Effector memory CD8-positive, alpha-beta T cell (primary cell): Measurements from ENCODE around the gene MRPL43.

ENCODE experiments used
- ATAC-seq: fragments of 150-1000 bp; cut with Tn5 transposase; replicated peaks from 2 replicates; pipeline ENCODE4 v1.10.0; 2021; ENCODE audit warnings: mild to moderate bottlenecking, moderate library complexity
- DNase-seq, 3 experiments: peaks; one replicate each; pipeline ENCODE4 v3.0.0; 2021
- H3K27ac Mint-ChIP-seq, 2 donors: one replicate each; pipeline ENCODE4 v1.8.0; 2022; ENCODE audit warnings: mild to moderate bottlenecking in 2 of 2, mixed read lengths in 2 of 2, moderate library complexity in 2 of 2
- H3K27me3 Mint-ChIP-seq, 2 donors: one replicate each; pipeline ENCODE4 v1.8.0; 2022; ENCODE audit warnings: mixed read lengths in 2 of 2
- H3K36me3 Mint-ChIP-seq: one replicate; pipeline ENCODE4 v1.8.0; 2022; ENCODE audit warnings: mild to moderate bottlenecking, moderate library complexity, mixed read lengths; ENCODE audit not compliant: insufficient read depth
- H3K4me1 Mint-ChIP-seq, 2 donors: one replicate each; pipeline ENCODE4 v1.8.0; 2022; ENCODE audit warnings: low read depth in 2 of 2, mixed read lengths in 2 of 2
- H3K4me3 Mint-ChIP-seq, 2 donors: one replicate each; pipeline ENCODE4 v1.8.0; 2022; ENCODE audit warnings: mild to moderate bottlenecking in 2 of 2, mixed read lengths in 2 of 2, moderate library complexity in 2 of 2
- H3K9me3 Mint-ChIP-seq, 2 donors: one replicate each; pipeline ENCODE4 v1.8.0; 2022; ENCODE audit warnings: mixed read lengths in 2 of 2

The MRPL43 gene

DNA sequence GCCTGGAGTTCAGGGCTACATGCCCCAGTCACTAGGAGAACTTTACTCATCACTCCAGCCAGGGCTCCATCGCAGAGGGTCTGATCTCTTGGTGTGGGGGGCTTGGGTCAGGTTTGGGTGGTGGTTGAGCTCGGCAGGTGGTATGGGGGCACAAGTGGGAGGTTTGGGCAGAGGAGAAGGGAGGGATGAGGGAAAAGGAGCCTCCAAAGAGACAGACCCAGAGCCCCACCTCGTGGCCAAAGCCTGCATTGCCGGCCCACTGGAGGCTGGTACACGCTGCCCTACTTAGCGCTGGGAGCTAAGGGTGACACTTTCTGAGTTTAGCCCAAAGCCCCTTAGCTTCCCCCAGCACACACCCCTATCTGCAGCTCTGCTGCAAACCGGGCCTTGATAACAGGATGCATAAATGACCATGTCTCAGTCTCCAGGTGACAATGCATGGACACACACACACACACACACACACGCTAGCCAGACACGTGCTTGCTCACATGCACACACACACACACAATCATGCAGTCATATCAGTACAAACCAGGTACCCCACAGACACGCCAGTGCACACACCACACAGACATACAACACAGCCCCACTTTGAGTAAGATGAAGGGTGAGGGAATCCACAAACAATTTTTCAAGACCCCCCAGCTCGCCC, 27.1 kb upstream of the MRPL43 start:
- peak; percentile 73 to 79 (median 77) for DNase-seq

DNA sequence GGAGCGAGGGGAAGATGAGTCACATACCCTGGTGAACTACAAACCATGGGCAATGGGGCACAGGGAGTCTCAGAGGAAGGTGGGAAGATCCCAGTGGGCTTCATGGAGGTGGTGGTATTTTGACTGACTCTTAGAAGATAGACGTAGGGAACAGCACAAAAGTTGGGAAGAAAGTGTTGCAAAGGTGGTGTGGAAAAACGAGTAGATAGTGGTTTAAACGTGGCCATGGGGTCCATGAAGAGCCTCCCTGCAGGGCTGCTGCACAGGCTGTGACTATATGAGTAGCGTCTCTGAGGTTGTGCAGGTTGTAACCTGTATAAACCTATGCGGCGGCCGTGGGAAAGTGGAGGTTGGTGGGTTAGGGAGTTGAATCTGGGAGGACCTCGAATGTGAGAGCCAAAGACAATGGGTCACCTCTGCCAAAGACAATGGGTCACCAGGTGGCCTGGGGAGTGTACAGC, 26.1 kb upstream of the MRPL43 start:
- peaks cover 18 to 19% of the 10 kb centered on the region in 2 donors for H3K4me1 Mint-ChIP-seq
- no peaks in the 10 kb centered on the region for H3K9me3 Mint-ChIP-seq
- no peak overlapping the region for H3K4me3 Mint-ChIP-seq
- peak overlapping the region in 1 of 2 donors; percentile 11 for H3K27ac Mint-ChIP-seq
- H3K36me3 Mint-ChIP-seq = peaks cover 6% of the 10 kb centered on the region
- DNase-seq (no peak), ATAC-seq (no peak)
- H3K27me3 Mint-ChIP-seq = peaks cover 35 to 47% of the 10 kb centered on the region in 2 donors

More for the DNA sequence above, 27.1 kb upstream of the MRPL43 start:
- peaks cover 21 to 22% of the 10 kb centered on the region in 2 donors for H3K4me1 Mint-ChIP-seq
- ATAC-seq = peak; percentile 52
- no peaks in the 10 kb centered on the region for H3K9me3 Mint-ChIP-seq
- no peak overlapping the region for H3K4me3 Mint-ChIP-seq
- H3K27ac Mint-ChIP-seq = peak overlapping the region in 1 of 2 donors; percentile 10
- peaks cover 6% of the 10 kb centered on the region for H3K36me3 Mint-ChIP-seq
- H3K27me3 Mint-ChIP-seq = peaks cover 41 to 57% of the 10 kb centered on the region in 2 donors

DNA sequence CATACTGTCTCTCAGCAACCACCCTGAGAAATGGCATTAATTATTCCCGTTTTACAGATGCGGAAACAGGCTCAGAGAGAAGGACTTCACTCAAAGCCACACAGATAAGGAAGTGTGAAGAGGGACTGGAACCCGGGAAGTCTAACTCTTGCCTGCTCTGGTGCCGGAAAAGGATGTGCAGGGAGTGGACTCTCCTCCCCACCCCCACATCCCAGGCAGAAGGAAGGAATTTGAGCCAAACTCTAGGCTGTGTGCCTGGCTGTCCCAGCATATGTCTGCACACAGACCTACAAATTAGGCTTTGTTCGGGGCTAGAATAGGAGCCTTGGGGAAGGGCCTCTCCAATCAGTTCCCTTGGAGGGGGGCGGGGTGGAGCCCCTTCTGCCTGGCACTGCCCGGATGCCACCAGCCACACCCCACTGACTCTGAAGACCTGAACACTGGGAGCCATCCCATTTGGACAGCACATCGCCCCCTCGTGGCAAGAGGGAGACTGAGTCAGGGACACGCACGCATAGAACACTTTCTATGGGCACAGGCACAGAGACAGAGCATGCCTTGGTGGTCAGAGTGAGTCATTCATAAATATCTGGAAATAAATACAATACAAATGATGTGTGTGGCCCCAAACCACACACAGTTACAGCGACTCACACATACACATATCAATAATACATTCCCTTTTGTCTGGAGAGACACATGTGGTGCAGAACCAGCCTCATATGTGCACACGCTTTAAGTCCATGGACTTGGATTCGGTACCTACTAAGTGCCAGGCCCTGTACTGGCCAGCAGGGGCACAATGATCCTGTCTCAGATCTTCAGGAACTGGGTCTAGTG, 25.4 kb upstream of the MRPL43 start:
- H3K4me1 Mint-ChIP-seq = peaks cover 16 to 18% of the 10 kb centered on the region in 2 donors
- peak; percentile 90 for ATAC-seq
- peaks cover 29 to 41% of the 10 kb centered on the region in 2 donors for H3K27me3 Mint-ChIP-seq
- peaks cover 6% of the 10 kb centered on the region for H3K36me3 Mint-ChIP-seq
- peak; percentile 58 to 70 (median 65) for DNase-seq
- no peaks in the 10 kb centered on the region for H3K9me3 Mint-ChIP-seq
- peak overlapping the region in 1 of 2 donors; percentile 11 for H3K27ac Mint-ChIP-seq
- no peak overlapping the region for H3K4me3 Mint-ChIP-seq

DNA sequence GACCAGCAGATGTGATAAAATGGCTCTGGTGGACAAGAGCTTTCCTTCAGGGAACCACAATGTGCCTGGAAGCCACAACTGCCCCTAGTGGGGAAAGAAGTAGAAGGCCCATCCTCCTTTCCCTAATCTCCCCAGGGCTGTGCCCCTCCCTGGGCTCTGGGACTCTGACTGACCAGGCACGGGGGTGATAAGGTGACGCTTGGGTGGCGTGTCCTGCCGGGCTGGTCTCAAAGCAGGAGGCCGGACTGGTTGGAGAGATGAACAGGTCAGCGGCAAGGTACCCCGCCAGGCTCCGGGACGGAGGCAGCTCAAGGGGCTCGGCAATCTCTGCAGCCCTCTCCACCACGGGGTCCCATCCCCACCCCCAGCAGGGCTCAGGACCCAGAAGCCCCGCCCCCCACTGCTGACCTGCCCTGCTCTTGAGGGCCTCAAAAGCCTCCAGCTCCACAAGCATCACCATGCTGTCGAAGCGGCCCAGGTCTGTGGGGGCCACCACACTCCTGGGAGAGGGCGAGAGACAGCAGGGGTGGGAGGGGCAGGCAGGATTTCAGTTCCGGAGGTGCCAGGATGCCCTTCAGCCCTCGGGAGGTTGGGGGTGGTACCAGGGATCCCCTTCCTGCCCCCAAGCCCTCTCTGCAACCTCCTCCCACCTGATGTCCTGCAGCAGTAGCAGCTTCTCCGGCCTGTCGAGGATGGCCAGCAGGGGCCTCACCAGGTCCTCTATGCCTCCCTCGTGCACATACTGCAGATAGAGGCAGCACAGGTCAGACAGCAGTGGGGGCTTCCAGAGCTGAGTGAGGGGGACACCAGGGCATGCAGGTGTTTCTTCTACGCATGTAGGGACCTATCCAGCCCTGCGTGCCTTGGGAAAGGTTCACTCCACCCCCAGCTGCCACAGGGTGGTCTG, 24.5 kb upstream of the MRPL43 start:
- no peaks in the 10 kb centered on the region for H3K9me3 Mint-ChIP-seq
- ATAC-seq = no peak

DNA sequence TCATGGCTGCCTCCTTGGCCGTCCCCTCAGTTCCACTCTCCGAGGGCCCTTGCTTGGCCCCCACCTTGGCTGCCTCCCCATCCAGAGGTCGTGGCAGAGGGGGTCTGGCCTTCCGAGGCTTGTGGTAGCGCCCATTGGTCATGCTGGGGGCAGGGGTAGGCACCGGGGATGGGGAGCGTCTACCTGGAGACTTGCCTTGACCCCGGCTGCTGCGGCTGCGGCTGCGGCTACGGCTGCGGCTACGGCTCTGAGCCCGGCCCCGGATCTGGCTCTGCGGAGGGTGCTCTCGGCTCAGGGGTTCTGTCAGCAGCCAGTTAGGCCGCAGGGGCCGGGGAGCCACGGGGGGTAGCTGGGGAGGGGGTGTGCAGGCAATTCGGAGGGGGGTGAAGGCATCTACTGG, 23.0 kb upstream of the MRPL43 start:
- Mint-ChIP-seq H3K36me3 (peaks cover 6% of the 10 kb centered on the region), H3K27ac (no peak overlapping the region), H3K4me1 (peaks cover 16 to 18% of the 10 kb centered on the region in 2 donors), H3K4me3 (no peak overlapping the region), H3K27me3 (peaks cover 5 to 16% of the 10 kb centered on the region in 2 donors), H3K9me3 (no peaks in the 10 kb centered on the region)
- DNase-seq (no peak), ATAC-seq (no peak)

More for the DNA sequence above, 24.5 kb upstream of the MRPL43 start:
- Mint-ChIP-seq H3K4me1 (peaks cover 16 to 18% of the 10 kb centered on the region in 2 donors), H3K27me3 (peaks cover 19 to 31% of the 10 kb centered on the region in 2 donors), H3K27ac (no peak overlapping the region), H3K36me3 (peaks cover 6% of the 10 kb centered on the region), H3K4me3 (no peak overlapping the region)
- DNase-seq = no peak

DNA sequence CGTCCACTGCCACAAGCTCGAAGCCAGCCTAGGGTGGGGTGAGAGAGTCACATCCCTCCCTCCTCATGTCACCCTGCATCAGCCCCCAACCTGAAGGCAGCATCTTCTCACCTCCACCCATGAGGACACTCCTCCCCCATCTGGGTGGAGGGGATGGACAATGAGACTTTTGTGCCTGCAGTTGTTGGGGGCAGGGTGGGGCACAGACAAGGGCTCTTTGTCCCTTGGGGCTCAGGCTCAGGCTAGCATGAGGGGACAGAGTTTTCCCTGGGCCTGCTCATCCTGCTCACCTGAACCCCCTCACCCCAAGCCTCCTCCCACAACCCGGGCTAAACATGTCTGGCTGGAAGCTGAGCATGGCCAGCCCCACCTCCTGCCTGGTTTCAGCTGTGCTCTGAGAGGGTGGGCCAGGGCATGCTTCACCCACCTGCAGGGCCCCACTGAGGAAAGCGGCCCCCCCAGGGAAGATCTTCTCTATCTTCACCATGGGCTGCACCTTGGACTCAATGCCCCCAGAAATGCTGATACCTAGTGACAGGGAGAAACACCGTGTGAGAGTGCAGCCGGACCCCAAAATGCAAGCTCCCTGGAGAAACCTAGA, 21.6 kb upstream of the MRPL43 start:
- Mint-ChIP-seq H3K4me1 (peaks cover 9 to 10% of the 10 kb centered on the region in 2 donors), H3K36me3 (peaks cover 6% of the 10 kb centered on the region), H3K4me3 (no peak overlapping the region), H3K27me3 (peaks cover 0 to 8% of the 10 kb centered on the region in 2 donors), H3K9me3 (no peaks in the 10 kb centered on the region), H3K27ac (peak overlapping the region; percentile 30 to 38)
- DNase-seq (no peak), ATAC-seq (no peak)

DNA sequence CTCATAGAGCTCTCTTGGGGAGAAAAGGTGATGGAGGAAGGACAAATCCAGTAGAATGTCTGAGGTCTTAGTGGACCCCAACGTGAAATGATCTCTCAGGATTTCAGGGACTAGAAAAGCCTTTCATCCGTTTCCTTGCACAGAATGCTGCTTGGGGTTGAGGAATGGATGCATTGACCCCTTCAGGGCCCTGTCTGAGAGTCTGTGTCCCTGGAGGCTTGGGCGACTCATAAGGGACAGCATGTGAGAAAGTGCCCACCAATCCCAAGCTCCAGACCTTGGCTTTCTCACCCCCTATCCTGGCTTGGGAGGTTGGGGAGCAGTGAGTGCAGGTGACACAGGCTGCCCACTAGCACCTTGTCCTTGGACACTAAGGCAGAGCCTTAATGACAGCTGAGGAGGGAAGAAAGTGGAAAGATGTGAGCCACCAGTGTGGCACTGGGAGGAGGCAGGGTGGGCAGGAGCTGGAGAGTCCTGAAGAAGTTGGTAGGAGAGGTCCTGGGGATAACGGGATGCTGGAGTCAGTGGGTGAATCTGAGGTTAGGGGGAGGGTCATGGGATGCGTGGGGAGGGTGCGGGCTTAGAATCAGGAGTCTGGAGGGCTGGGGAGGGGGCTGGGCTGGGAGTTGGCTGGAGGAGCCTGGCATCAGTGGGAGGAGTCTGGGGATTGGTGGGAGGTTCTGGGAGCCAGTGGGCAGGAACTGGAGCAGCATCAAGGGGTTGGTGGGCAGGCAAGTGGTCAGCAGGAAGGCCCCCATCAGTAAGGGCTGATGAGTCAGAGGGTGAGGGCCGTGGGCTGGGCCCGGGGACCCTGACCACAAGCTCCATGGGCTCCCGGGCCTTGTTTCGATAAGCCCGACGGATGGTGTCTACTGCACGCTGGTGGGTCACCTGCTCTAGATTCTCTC, 20.9 kb upstream of the MRPL43 start:
- peaks cover 5 to 6% of the 10 kb centered on the region in 2 donors for H3K4me1 Mint-ChIP-seq
- peaks cover 0 to 4% of the 10 kb centered on the region in 2 donors for H3K27me3 Mint-ChIP-seq
- peaks cover 4% of the 10 kb centered on the region for H3K36me3 Mint-ChIP-seq
- H3K9me3 Mint-ChIP-seq = no peaks in the 10 kb centered on the region
- DNase-seq (no peak), ATAC-seq (no peak)
- H3K4me3 Mint-ChIP-seq = no peak overlapping the region
- peak overlapping the region; percentile 30 to 38 for H3K27ac Mint-ChIP-seq

DNA sequence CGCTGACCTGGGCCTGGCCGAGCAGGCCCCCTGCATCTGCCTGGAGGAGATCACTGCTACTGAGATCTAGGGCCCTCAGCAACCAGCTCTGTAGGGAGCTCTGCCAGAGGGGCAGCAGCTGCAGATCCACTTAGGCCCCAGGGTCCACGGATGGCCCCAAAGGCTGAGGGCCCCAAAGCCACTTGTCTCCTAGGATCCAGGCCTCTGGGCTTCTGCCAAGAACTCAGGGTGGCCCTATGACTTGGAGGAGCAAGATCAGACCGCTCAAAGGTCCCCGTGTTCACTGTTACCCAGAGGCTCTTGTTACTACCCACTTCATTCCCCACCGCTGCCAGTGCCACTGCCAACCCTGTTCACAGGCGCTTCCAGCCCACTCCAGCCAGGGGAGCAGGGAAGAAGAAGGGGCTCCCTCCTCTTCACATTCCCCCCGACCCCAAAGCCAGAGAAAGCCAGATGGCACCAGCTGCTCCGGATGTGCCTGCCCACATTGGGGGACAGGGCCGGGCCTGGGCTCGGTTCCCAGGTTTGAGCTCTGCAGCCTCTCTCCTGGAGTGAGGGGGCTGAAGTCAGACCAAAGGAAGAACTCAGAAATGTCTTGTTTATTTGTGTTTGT, 19.9 kb upstream of the MRPL43 start:
- DNase-seq = no peak
- no peak for ATAC-seq
- no peak overlapping the region for H3K27ac Mint-ChIP-seq
- H3K4me3 Mint-ChIP-seq = no peak overlapping the region
- H3K36me3 Mint-ChIP-seq = peaks cover 3% of the 10 kb centered on the region
- H3K9me3 Mint-ChIP-seq = no peaks in the 10 kb centered on the region
- no peaks in the 10 kb centered on the region for H3K27me3 Mint-ChIP-seq
- H3K4me1 Mint-ChIP-seq = no peaks in the 10 kb centered on the region

DNA sequence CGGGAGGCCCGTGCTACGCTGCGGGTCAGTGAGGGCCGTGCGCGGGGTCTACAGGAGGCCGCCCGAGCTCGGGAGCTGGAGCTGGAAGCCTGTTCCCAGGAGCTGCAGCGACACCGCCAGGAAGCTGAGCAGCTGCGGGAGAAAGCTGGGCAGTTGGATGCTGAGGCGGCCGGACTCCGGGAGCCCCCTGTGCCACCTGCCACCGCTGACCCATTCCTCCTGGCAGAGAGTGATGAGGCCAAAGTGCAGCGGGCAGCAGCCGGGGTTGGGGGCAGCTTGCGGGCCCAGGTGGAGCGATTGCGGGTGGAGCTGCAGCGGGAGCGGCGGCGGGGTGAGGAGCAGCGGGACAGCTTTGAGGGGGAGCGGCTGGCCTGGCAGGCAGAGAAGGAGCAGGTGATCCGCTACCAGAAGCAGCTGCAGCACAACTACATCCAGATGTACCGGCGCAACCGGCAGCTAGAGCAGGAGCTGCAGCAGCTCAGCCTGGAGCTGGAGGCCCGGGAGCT, 19.3 kb upstream of the MRPL43 start:
- H3K9me3 Mint-ChIP-seq = no peaks in the 10 kb centered on the region
- ATAC-seq = no peak
- H3K36me3 Mint-ChIP-seq = peaks cover 3% of the 10 kb centered on the region

DNA sequence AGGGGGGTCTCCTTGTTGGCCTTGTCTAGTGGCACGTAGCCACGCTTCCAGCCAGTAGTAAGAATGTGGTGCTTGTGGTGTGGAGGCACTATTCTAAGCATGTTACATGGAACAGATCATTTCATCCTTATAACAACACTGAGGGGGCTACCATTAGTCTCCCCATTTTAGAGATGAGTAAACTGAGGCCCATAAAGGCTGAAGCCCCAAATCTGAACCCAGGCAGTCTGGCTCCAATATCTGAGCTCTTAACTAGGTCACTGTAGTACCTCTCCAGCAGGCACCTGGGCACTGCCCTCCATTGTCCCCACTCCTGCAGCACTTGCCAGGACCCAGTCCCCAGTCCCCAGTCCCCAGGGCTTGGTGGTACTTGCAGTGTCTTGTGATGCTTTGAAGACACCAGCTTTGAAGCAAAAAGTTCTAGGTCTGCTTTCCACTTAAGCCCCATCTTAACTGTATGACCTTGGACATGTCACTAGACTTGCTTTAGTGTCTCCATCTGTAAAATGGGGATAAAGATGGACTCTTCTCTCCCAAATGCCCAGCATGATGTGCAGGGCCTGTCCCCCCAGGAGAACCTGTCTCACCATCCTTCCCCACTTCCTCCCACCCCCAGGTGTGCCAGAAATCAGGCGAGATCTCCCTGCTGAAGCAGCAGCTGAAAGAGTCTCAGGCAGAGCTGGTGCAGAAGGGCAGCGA, 18.7 kb upstream of the MRPL43 start:
- DNase-seq = no peak
- no peaks in the 10 kb centered on the region for H3K27me3 Mint-ChIP-seq
- H3K27ac Mint-ChIP-seq = no peak overlapping the region
- no peak for ATAC-seq
- no peaks in the 10 kb centered on the region for H3K9me3 Mint-ChIP-seq
- H3K4me3 Mint-ChIP-seq = no peak overlapping the region
- H3K36me3 Mint-ChIP-seq = peaks cover 3% of the 10 kb centered on the region
- peaks cover 2 to 4% of the 10 kb centered on the region in 2 donors for H3K4me1 Mint-ChIP-seq

More for the DNA sequence above, 19.3 kb upstream of the MRPL43 start:
- Mint-ChIP-seq H3K27me3 (no peaks in the 10 kb centered on the region), H3K4me1 (no peaks in the 10 kb centered on the region), H3K27ac (no peak overlapping the region), H3K4me3 (no peak overlapping the region)
- DNase-seq = no peak

DNA sequence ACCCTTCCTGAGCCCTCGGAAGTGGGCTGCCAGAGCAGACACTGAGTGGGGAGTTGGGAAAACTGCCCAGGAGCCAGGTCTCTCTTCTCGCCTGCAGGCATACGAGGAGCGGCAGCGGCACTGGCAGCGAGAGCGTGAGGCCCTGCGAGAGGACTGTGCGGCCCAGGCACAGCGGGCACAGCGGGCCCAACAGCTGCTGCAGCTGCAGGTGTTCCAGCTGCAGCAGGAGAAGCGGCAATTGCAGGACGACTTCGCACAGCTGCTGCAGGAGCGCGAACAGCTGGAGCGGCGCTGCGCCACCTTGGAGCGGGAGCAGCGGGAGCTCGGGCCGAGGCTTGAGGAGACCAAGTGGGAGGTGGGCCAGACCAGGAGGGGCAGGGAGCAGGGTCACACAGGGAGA, 18.1 kb upstream of the MRPL43 start:
- H3K27ac Mint-ChIP-seq = no peak overlapping the region

More for the DNA sequence above, 18.1 kb upstream of the MRPL43 start:
- DNase-seq = no peak
- Mint-ChIP-seq H3K4me3 (no peak overlapping the region), H3K27me3 (no peaks in the 10 kb centered on the region), H3K4me1 (peaks cover 4 to 6% of the 10 kb centered on the region in 2 donors), H3K9me3 (no peaks in the 10 kb centered on the region), H3K36me3 (peaks cover 3% of the 10 kb centered on the region)
- ATAC-seq = no peak
